GM21529 (cell line): ENCODE data around the gene CMTM4.

Source experiments
- ATAC-seq: cut with Tn5 transposase; IDR thresholded peaks from one replicate; pipeline ENCODE4 v1.9.1; 2021; ENCODE audit not compliant: unreplicated experiment

Gene CMTM4

DNA sequence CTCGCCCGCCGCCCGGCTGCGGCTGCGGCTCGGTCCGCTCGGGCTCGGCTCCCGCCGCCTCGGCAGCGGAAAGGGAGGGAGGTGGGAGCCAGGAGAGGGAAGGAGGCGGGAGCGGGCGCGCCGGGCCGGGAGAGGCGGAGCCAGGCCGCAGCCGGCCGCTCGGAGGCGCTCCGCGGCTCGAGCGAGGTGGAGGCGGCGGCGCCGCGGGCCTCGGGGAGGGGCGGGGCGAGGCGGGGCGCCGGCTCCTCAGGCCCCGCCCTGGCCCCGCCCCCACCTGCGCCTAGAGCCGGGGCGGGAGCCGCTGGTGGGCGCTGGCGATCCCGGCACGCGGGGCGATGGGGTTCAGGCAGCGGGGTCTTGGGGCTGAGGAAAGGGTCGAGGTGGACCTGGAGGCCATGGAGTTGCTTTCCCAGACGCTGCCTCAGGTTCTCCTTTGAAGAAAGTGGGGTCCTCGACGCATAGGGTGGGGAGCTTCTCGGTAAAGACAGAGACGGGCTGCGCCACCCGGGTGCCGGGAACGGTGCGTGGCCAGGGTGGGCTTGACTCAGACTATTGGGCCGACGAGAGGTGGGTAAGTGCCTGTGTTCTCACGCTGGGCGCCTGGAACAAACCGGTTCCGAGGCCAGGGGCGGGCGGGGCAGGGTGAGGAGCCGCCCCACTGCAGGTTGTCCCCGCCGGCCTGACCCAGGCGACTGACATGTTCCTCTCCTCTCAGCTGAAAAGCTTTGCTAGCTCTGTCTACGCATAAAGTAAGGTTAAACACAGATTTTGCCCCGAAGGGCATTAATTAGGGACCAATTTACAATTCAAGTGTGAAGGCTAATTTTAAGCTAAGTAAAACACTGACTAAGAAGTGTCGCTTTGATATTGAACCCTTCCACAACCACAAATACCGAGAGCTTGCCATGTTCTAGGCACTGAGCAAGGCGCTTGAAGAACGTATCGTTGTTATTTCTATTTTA, at the start of gene CMTM4:
CMTM4 (minus strand) TSS at position 75 of the 962 bp plus-strand sequence. CDS start 218 bp downstream, outside the sequence.
- ATAC-seq = peak; percentile 89

DNA sequence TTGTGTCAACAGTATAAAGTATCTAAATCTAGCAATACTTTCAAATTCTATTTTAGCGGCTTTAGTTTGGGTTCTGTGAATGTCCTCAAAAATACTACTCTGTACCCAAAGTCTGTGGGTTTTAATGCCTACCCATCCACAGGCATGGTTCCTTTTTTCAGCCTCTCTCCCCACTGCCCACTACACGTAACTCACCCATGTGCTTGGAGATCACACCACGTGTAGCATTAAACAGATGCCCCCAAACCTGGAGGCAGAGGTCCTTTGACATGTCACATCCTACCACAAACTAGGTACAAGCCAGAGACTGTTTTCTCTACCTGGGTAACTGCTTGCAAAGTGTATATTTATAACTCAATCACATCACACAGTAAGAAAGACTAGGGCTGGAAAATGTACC, 49.5 kb upstream of the CMTM4 start:
- no peak for ATAC-seq

DNA sequence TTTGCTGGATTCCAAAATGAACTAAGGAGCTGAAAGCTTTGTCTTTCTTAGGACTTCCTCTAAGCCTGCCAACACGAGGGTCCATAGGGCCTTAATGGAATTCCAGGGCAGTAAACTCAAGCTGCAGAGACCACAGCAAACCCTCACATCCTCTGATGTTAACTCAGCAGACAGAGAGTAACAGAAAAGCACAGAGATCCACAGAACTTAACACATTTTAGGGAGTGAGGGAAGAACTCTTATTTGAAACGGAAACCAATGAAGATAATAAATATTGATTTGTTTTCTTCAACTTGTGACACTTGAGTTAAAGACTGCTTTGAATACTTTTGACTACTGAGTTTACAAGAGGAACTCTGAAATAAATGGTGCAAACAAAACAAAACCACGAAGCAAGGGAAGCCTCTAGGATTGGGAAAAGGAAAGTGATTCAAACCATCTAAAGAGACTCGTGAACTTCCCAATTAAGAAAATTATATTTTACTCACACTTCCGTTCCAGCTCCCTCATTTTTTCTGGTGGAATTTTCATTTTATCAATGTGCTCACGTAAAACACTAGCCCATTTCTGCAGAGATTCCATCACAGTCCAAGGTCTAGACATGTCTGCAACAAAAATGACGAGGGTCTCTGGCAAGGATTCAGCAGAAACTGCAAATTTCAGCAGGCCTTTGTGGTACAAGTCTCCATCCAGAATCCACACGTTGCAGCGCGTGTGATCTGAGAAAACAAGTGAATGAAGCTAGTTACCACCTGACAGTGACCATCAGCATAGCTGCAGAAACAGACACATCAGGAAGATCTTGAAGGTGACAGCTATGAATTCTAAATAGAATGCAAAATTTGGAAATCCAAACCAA, 45.6 kb upstream of the CMTM4 start:
- no peak for ATAC-seq

DNA sequence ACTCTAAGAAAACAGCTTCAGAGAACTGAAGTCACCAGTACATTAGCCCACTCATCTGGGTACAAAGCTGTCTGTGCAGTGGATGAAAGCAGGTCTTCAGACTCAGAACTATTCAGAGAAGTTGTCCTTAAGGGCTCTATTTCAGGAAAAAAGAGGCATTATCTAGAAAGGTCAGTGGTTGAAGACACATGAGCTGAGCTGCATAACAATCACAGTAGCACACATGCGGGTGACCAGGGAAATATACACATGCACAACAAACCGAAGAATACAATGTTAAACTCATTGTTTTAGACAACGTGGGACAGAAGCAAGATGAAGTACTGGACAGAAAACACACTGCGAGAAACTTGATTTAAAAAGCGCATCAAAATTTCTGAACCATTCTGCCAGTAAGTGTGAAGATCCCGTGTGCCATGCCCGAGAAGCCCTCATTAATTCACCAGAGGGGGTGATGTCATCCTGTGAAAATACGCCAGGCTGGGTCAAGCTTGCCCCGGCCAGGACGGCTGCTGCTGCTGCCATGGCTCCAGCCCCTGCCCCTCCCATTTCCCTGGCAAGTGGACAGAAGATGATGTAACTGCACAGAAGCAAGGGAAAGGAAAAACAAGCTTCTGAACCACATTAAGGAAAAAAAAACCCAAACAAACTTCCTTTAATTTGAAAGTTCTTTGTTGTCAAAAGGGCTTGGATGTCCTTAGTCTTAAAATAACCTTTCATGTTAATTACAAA, 44.8 kb upstream of the CMTM4 start:
- ATAC-seq = no peak

DNA sequence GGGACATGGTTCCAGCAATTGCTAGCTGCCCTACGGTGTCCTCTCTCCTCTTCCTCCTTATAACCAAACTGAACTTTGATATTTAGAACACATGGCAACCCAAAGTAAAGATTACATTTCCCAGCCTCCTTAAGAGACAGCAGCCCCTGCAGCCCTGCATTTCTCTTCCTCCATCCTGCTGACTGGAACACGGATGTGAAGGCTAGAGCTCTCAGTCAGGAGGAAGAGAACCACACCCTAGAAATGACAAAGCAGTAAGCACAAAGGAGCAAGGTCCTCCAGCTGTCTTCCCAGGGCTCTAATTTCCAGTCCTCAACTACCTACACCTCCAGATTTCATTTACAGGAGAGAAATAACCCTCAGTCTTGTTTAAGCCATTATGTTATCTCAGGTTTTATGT, 44.0 kb upstream of the CMTM4 start:
- no peak for ATAC-seq

DNA sequence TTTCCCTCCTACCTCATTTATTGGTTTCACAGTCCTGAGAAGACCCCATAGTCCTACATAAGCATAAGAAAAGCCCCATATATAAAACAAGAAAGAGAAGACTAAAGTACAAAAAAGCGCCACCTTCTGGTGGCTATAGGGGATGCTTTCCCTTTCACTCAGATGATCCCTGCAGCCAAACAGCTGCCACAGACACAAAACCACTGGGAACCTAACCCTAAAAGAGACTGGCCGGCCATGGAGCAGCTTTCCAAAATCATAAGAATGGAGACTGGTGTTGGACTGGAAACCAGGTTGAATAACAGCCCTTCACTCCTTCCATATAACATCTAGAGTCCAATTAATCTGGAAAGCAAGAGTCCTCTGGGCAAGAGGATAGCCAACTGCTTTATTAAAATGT, 43.5 kb upstream of the CMTM4 start:
- ATAC-seq = no peak

DNA sequence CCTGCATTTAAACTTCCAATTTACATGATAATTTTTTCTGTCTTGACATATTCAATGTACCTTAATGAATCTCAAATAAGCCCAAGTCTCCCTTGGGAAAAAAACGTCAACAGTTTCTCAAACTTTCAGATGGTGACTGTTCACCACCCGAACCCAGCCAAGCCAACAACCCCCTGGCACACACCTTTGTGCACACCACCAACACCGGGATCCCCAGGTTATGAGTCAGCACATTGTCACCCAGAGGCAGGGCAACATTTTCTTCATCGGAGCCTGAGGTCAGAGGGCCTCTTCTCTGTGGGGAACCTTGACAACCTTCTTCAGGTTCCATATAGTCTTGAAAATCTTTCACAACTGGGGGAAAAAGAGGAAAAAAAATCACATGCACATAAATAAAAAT, 39.3 kb upstream of the CMTM4 start:
- no peak for ATAC-seq

DNA sequence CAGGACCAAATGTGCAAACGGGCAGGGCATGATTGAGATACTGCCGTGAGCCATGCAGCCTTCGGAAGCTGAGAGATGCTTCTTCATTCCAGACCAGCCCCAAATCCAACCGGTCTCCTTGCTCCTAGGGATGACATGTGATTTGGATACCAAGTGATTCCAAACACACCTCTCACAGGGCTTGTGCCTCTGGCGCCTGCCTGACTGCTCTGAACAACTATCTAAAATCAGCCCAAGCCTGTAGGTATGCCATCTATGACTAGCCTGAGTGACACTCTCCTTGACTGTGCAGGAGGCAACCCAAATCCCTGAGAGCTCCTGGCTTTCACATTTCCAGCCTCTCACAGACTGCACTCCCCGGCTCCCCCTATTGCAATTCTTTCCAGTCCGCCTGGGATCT, 34.6 kb upstream of the CMTM4 start:
- no peak for ATAC-seq

DNA sequence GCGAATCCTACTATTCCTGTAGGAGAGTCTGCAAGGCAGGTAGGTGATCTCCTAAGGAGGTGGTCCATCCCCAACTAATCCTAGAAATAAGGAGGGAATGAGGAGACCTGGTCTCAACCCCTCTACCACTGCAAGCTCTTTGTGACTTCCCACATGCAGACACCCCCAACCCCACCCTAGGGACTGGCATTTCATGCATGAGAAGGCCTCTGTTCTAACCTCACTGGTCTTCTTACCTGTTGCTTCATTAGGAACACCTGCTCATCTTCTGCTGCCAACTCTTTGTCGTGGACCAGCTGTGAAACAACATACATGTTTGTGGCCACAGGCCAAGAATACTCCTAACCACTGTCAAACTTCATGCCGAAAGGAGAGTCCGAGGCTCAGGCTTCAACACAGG, 32.3 kb upstream of the CMTM4 start:
- ATAC-seq = no peak

DNA sequence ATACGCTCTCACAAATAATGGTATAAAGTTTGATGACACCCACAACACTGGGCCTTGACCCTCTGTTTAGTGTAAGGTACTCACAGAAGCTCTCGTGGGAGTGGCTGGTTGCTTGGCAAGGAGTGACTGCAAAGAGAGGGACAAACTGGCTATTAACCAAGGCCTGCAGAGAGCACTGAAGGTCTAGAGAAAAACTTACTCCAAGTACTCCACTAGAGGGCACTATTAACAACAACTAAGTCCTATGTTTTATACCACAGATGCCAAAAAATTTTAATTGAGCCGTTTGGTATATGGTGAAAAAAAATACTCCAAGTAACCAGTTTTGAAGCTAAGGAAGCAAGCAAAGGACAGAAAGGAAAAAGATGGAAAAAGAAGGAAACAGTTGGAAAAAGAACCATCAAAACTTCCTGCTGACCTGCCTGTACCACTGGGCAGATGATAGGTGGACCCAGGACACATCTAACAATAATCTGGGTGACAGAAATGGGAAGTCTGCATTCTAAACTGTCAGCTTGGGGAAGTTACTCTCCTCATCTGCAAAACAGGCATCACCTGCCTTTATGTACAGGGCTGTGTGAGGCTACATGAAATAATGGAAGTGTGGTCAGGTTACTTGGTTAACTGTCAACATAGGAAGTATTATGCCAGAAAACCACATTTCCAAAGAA, 31.7 kb upstream of the CMTM4 start:
- no peak for ATAC-seq

DNA sequence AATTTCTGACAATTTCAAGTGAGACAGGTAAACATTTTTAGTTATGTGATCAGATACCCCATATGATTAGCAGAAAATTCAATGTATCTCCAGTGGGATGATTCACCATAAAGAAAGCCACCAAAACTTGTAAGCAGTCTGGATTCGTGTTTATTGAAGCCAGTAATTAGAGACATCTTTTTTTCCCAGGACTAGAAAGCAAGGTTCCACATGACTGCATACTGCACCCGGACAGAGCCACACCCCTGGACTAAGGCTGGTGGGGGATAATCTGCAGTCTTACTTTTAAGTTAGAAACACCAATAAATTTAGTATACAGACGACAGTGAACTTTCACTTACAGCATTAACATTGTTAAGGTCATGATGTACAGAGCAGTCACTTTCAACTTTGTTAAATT, 24.2 kb upstream of the CMTM4 start:
- ATAC-seq = no peak

DNA sequence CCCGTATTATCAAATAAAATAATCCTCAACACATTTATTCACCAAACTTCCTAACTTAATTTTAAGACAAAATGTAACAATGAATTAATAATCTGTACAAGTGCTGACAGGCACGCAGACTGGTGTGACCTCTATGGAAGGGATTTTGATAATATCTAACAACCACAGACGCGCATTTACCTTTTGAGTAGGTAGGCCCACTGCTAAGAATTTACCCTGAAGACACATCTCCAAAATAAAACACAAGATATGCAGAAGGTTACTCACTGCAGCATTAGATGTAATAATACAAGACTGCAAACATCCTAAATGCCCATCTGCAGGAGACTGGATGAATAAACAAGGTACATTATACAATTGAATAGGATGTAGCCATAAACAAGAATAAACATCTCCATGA, 22.7 kb upstream of the CMTM4 start:
- no peak for ATAC-seq

DNA sequence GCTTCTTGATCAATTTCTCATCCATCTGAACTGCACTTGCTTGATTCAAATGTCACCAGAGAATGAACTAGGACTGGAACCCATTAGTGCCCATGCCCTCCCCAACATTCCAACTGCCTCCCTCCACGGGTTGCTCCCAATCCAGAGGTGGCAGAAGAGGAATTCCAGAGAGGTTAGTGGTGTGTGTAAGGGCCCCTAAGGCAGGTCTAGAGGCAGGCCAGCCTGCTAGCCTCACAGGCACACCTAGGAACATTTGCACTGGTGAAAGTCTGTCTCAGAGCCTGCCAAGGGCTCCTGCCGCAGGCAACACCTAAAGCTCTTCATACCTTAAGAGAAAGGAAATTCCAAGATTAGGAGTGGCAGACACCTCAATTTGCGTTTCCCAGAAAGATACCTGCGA, 21.2 kb upstream of the CMTM4 start:
- ATAC-seq = no peak

DNA sequence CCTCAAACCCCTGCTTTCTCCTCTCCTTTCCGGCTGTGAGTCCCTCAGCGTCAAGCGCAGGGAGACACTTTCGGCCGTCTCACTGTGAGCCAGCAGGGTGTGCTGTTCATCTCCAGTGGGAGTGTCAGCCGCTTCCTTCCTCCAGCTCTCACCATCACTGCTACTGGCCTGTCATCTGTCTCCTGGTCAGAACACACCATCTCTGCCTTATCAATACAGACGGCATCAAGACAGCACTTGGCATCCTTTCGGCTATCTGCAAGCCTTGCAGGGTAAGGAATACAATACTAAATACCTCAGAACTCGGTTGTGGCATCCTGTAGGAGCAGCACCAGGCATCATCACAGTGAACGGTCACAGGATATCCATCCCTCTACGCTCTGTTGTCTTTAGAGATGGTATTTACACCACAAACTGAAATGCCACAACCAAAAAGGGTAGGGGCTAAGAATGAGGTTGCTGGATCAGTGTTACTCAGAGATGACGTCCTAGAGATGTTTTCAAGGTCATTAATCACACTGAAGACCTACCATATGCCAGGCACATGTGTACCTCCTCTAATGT, 20.7 kb upstream of the CMTM4 start:
- no peak for ATAC-seq

DNA sequence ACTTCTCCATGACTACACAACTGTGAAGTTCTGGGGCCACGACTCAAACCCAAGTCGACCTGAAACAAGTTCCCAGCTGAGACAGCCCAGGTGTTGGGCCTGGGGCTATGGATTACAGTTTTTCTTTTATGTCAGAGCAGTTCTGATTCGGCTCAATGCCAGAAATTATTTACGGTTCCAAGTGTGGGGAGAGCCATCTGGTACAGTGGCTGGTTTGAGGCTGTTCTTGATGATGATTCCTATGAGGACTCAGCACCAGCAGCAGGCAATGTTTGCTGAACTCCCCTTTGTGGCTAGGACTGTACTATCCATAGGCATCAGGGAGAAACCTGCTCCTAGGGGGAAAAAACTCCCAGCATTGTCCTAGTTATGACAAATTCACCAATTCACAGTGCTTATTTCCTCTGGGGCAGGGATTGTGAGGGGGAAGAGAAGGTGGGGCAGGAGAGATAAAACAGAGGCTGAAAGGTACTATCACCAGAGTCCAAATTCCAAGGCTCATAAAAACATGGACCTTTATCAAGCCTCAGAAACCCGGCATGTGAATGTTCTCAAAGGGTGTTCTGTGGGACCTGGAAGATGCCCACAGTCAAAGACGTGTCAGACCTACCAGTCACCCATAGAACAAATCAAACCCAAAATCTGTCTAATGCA, 18.2 kb upstream of the CMTM4 start:
- no peak for ATAC-seq

DNA sequence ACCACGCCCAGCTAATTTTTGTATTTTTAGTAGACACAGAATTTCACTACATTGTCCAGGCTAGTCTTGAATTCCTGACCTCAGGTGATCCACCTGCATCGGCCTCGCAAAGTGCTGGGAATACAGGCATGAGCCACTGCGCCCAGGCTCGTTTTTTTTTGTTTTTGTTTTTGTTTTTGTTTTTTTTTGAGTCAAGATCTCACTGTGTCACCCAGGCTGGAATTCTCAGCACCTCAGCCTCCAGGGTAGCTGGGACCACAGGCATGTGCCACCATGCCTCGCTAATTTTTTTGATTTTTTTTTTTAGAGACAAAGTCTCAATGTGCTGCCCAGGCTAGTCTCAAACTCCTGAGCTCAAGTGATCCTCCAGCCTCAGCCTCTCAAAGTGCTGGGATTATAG, 17.5 kb upstream of the CMTM4 start:
- ATAC-seq = no peak

DNA sequence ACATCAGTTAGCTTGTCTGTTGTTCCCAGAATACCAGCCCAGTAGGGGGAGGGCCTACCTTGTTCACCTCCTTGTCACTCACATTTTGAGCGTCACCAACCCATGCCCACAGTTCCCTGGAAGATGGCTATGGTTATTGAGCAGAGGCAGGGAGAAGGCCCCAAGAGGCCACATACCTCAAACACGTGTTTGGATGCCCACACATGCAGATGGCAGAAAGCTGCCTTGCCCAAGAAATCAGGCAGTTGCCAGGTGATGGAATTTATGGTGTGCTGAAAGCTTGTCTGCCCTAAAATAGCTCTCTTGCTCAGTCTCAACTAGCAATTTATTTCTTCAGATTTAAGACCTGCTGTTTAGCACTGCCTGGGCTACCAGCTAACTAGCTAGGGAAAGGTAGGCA, 16.5 kb upstream of the CMTM4 start:
- ATAC-seq = no peak

DNA sequence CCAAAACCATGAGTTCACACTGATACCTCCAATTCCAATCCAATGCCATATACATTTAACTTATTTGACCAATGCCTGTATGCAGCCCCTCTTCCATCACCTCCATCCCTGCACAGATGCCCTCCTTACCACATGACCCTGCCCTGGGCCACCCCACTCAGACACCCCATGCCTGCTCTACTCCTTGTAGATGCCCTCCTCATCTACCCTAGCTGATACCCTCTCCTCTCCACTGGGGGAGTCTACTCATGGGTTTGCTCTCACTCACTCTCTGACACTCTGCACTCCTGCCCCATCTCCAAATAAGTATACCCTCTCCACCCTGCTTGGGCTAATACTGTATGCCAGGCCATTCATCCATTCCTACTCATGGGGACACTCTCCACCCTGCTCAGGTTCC, 16.0 kb upstream of the CMTM4 start:
- ATAC-seq = no peak

DNA sequence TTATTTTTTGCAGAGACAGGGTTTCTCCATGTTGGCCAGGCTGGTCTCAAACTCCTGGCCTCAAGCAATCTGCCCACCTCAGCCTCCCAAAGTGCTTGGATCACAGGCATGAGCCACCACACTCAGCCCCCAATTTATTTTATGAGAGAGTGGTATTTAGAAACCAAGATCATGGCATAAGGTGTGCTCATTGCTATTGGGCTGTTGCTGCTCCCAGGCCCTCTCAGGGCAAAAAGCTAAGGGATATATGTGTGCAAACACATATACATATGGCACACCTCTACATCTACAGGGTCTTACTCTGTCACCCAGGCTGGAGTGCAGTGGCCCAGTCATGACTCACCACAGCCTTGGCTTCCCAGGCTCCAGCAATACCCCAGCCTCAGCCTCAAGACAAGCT, 15.0 kb upstream of the CMTM4 start:
- ATAC-seq = no peak

DNA sequence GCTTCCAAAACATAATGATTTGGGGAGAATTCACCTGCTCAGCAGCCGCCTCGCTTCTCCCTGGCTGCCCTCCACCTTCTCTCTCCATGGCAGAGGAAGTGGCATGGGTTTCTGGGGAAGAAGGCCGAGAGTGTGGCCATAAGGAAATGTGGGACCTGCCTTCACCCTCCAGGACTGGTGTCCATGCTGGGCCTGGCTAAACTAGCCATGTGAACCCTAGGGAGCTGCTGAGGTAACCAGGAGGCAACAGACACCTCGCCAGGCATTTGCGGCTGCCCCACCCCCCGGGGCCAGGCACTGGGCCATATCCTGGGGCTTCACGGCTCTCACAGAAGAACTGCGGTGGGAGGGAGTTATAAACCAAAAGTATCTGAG, 9.9 kb upstream of the CMTM4 start:
- no peak for ATAC-seq
